Suppressor macrophage treated with lipopolysaccharide for 4 hours (primary cell): ENCODE data around the gene VEGFB.

ENCODE experiments used
- DNase-seq: peaks from one replicate; pipeline ENCODE4 v3.0.0-alpha.2; 2020

VEGFB gene

GRCh38 chr11:64233913-64234586 is at the start of gene VEGFB:
Gene VEGFB, plus strand, starts transcription at chr11:64234584. Its CDS starts 250 bp downstream, at chr11:64234834.
- DNase-seq, result peak; percentile 46

- DNase-seq, result peak; percentile 86
Measured at GRCh38 chr11:64185175-64185692, 49.1 kb upstream of the VEGFB start.

GRCh38 chr11:64185693-64186491 is 48.5 kb upstream of the VEGFB start, which contains the start of gene STIP1:
Gene STIP1, plus strand, starts transcription at chr11:64186171. Its CDS starts 91 bp downstream, at chr11:64186262.
- peak; percentile 100 for DNase-seq

GRCh38 chr11:64186492-64187165 is 47.8 kb upstream of the VEGFB start:
- no peak for DNase-seq

GRCh38 chr11:64192434-64192833 is 42.0 kb upstream of the VEGFB start:
- peak; percentile 82 for DNase-seq

- peak; percentile 60 for DNase-seq
Measured at GRCh38 chr11:64196626-64197025, 37.8 kb upstream of the VEGFB start.

GRCh38 chr11:64198511-64198910 is 35.9 kb upstream of the VEGFB start:
- peak; percentile 33 for DNase-seq

GRCh38 chr11:64201543-64201942 is 32.8 kb upstream of the VEGFB start:
- DNase-seq, result no peak

- no peak for DNase-seq
Measured at GRCh38 chr11:64202992-64203391, 31.4 kb upstream of the VEGFB start.

- no peak for DNase-seq
Measured at GRCh38 chr11:64203421-64204079, 30.8 kb upstream of the VEGFB start.

- no peak for DNase-seq
Measured at GRCh38 chr11:64204080-64204440, 30.3 kb upstream of the VEGFB start.

- peak; percentile 91 for DNase-seq
Measured at GRCh38 chr11:64204464-64204989, 29.9 kb upstream of the VEGFB start.

GRCh38 chr11:64206457-64207255 is 27.7 kb upstream of the VEGFB start, which contains the start of gene FERMT3:
Gene FERMT3, plus strand, starts transcription at chr11:64206721. Its CDS starts 644 bp downstream, at chr11:64207365.
- peak; percentile 72 for DNase-seq

GRCh38 chr11:64207256-64208085 is 26.9 kb upstream of the VEGFB start:
- DNase-seq, result peak; percentile 93

- DNase-seq, result no peak
Measured at GRCh38 chr11:64208086-64208795, 26.1 kb upstream of the VEGFB start.

GRCh38 chr11:64208796-64209562 is 25.4 kb upstream of the VEGFB start:
- no peak for DNase-seq

- no peak for DNase-seq
Measured at GRCh38 chr11:64209563-64209843, 24.9 kb upstream of the VEGFB start.

GRCh38 chr11:64210301-64211020 is 23.9 kb upstream of the VEGFB start:
- DNase-seq, result no peak
